Fibroblast of skin of right quadriceps (primary cell): ENCODE measurements around the gene CPN2.
A peak's percentile ranks its signal among the peaks of the same experiment; 100 is the strongest.

Experiments
- DNase-seq: peaks from one replicate; pipeline ENCODE4 v3.0.0-alpha.2; 2013

CPN2 gene

DNA sequence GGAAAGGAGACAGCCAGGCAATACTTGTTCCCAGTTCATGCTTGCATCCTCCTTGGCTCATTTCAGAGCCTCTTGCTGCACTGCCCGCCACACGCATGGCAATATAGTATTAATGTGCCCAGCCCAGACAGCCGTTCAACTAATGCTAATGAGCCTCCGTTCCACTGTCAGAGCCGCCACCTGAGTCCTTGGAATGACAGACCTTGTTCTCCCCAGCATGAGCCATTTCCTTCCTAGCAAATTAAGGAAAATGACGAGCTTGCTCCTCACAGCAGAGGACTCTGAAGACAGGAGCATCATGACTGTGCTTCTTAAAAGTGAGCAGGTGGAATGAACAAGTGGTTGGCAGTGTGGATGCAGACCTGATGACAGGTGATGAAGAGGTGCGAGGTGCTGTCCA lies 29.2 kb upstream of the CPN2 start:
- no peak for DNase-seq

DNA sequence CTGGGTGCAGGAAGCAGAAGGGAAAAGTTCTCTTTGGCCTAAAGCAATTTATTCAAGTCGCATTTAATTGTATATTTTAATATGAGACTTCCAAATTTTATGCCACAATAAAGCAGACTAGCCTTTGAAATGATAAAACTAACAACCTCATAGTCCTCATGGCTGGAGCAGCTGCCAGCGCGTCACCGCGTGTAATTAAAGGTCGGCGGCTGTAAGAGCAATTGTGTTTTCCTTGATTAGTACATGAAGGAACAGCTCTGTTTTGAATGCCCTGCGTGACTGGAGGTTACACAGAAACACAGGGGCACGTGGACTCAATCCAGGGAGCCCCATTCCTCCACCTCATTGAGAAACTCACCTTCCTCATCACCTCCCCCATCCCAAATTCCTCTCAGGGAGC lies 28.5 kb upstream of the CPN2 start:
- DNase-seq = no peak

DNA sequence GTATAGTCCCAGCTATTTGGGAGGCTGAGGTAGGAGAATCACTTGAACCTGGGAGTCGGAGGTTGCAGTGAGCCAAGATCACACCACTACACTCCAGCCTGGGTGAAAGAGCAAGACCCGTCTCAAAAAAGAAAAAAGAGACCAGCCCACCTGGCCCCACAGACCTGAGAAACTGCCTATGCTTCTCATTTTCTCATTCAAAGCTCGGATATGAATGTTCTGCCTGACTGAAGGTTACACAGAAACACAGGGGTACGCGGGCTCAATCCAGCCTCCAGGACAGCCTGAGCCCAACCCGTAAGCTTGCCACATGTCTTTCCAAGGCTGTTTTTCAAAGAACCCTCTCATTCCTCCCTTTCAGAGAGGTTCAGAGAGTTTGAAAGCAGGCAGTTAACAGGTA lies 28.1 kb upstream of the CPN2 start:
- DNase-seq = no peak

DNA sequence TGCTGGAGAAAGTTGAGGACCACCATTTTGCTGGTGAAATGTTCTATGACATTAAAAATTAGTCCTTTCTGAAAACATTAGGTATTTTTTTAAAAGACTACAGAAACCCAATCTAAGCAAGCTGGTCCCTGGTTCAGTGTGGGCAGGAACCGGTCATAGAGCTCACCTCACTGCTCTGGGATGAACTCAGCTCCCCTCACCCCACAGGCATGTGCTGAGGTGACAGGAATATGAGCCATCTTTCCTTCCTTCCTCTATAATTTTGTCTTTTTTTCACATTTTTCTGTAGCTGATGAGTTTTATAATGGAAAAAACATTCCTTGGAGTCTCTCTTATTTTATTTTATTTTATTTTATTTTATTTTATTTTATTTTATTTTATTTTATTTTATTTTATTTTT lies 26.6 kb upstream of the CPN2 start:
- DNase-seq = no peak

DNA sequence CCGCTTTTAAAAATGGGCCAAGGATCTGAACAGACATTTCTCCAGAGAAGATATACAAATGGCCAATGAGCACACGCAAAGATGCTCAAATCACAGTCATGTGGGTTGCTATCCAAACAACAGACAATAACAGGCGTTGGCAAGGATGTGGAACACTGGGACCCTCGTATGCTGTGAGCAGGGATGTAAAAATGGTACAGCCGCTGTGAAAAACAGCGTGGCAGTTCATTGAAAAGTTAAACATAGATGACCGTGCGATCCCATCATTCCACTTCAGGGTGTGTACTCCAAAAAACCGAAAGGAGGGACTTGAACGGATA lies 25.1 kb upstream of the CPN2 start:
- no peak for DNase-seq

DNA sequence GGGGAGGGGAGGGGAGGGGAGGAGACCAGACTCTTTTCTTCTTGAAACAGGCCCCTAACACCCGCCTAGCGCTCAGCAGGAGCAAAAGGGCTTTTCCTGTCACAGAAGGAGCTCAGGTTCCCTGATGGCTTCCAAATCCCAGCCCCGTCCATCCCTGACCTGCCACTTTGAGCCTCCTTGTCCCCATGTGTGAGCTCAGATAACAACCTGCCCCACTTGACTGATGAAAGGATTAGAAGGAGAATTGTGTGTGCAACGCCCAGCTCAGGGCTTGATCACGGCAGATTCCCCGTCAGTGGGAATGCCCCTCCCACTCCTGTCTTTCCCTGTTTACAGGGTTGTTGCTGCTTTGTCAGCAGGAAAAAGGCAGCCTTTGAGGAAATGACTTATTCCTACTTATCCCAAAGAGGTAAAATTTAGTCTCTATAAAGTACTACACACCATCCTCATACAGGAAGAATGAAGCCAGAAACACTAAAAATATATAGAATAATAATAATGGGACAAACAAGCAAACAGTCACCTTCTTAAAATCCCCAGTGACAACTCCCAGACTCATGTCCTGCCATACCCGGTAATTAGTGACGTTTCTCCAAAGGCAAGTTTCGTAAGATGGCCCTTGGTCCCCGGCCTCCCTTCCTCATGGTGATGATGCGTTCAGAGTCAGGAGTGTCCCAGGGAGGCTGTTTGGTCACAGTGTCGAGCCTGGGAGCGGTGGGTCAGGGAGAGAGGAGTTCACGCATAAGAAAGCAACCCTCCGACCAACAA lies 24.5 kb upstream of the CPN2 start:
- DNase-seq = no peak

DNA sequence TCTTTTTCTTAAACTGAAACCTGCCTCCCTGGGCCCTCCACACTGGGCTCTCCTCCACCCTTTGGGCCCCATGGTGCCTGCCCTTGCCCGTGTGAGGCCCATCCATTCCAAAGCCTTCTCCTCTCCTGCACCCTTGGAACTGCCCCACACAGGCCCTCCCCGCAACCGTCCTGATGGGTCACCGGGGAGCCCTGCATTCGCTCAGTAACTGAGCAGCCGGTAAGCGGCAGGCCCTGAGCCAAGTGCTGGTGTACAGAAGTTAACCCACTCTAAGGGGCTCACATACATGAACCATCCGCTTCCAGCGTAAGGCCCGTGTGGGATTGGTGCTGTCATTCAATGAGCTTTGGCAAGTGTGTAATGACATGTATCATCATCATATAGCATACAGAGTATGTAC lies 23.8 kb upstream of the CPN2 start:
- DNase-seq = no peak

DNA sequence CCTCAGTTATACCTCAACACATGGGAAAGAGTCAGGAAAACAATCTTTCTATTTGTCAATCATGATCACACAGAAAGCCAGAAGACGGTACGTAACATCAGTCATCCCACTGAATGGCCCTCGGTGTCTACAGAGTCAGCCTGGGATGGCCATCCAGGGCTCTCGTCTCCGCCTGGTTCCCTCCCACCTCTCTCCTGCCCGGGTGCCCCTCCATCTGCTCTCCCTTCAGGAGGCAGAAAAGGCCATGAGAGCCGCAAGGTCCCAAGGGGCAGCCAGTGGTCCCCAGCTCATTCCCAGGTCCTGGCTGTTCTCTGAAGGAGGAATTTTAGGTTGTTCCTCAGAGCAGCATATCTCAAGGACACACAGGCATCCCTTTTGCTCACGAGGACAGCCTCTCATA lies 22.8 kb upstream of the CPN2 start:
- no peak for DNase-seq

DNA sequence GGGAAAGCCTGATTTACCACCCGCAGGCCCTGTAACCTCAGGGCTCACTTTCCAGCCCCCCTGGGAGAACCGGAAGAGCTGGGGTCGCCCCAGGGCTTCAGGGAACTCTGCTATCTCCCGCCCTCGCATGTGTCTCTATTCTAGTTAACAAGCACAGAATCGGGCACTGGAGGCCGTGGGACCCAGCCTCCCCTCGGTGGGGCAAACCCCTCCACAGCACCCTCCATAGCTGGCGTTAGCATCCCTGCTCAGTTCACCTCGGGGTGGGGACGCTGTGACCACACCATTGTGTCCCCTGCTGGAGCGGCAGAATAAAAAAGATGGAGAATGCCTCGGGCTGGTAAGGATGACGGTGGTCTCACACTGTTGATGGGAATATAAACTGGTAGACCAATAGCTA lies 21.9 kb upstream of the CPN2 start:
- DNase-seq = no peak

DNA sequence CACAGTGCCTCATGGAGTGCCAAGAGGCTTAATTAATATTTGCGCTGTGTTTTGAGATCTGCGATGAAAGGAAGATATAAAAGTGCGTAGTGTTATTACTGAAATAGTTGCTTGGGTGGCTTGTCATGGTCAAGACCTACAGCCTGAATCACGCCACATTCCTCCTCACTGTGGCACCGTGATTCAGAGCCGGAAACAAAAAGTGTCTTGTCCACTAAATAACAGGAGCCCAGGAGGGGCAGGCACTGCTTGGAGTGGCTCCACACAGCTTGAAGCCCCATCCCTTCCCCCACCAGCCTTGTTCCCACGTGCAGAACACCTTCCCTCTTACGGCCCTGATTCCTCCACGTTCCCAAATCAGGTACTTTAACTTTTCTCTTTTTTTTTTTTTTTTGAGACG lies 19.6 kb upstream of the CPN2 start:
- DNase-seq = no peak

DNA sequence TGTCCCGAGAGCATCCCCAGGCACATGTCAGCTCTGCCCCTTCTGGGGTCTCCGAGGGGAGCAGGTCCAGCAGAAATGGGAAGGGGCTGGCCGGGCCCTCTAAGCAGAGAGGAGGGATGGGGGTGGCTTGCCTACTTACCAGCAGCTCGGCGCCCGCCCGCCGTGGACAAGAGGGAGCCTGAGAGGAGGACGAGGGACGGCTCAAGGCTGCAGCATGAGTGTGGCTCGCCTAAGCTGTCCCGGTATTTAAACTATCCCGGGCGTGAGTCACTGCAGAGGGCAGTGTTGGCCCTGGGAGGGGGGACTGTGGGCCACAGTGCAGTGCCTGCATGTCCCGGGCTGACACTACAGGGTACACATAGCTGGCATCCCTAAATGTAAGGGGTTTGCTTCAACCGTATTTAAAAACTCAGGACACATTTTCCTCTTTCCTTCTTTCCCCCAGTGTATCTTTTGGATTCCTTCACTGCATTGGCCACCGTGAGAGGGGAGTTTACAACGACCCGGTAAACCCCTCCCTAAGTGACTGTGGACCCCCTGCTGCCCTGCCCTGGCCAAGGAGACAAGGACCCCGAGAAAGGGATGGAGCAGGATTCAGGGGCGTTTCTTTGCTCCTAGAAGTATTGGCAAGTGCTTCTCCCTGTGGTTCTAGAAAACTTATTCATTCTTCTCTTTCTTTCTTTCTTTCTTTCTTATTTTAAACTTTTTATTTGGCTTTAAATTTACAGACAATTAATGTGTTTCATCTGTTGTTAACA lies 18.6 kb upstream of the CPN2 start, which contains the start of gene LRRC15:
Gene LRRC15, minus strand, starts transcription at position 222 of the 758 bp plus-strand sequence. CDS start 8,700 bp downstream, outside the sequence.
- peak; percentile 58 for DNase-seq

DNA sequence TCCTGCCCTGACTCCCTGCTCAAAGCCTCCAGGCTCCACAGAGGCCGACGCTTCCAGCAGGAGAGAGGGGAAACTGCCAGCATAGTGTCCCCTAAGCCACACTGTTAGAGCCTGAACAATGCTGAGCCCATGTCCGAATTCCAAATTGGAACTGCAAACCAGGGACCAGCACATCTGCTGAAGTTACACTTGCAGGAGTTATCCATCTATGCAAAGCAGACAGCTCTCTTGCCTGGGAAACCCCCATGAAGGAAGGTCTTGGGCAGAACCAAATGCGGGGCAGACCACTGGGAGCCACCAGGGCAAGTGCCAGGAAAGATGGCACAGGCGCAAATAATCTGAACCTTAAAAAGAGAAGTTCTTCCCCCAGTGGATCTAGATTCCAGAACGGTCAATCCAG lies 17.8 kb upstream of the CPN2 start:
- DNase-seq = no peak

DNA sequence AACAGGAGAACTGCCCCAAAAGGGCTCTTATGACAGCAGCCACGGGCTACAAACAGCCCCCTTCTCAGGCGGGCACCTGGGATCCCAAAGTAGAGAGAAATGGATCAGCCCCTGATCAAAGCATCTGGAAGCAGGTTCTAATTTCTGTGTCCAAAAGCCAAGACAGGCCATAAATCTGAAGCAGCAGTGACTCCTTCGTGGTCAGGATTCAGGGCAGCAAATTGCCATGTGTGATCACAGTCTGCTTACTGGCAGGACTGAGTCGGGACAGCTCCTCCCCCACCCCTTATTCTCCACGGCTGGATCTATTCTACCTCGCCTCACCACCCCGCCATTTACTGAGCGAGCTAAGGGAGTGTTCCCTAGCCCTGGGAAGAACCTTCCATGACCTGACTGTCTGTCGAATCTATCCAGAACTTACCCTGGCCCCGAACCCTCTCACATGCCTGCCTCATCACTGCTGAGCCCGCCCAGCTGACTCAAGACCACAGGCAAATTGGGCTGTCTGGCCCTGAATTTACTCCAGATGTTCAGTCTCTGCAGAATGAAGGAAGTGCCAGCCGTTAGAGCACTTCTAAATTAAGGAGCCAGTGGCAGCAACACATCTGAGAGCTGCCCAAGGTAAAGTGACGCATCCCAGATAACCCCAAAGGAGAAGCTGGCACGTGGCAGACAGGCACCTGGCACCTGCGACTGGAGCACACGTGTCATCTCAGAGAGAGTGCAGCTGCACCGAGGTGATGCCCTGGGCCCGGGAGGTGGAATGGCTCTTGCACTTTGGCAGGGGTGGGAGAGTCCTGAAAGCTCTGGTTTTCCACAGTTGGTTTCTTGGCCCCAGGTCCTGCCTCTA lies 17.1 kb upstream of the CPN2 start:
- peak; percentile 79 for DNase-seq

DNA sequence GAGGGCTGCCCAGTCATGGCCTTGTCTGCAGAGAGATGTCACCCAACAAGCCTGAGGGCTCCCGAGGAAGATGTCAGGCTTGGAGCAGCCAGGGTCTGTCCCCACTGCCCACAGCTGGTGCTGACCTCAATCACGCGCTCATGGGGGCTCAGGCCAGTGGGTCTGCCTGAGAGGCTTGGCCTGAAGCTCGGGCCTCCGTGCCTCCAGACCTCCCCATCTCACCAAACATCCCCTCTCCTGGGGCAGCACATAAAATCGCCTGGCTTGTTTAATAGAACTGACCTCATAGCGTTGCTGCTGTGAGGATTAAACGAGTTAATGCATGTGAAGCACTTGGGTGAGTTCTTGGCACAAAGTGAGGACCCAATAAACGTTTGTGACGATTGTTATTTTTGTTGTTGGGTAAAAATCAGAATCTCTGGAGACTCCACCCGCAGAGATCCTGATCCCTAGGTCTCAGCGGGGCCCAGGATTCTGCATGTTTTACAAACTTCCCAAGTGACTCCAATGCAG lies 14.9 kb upstream of the CPN2 start:
- no peak for DNase-seq

DNA sequence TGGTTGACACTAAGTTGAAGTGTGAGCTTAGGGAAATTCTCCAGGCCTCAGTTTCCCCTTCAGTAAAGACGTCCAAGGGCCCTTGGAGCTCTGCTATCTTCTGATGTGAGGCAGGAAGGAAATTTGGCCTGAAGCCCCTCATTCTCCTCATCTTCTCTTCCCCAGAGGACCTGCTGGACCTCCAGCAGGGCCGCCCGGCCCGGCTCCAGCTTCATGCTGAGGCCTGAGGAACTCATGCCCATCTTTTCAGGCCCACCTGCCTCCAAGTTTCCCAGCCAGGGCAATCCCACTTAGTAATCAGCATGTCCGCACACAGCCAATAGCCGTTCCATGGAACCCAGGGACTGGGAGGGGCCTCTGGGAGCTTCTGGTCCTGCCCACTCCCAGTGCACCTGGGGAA lies 14.4 kb upstream of the CPN2 start:
- no peak for DNase-seq

DNA sequence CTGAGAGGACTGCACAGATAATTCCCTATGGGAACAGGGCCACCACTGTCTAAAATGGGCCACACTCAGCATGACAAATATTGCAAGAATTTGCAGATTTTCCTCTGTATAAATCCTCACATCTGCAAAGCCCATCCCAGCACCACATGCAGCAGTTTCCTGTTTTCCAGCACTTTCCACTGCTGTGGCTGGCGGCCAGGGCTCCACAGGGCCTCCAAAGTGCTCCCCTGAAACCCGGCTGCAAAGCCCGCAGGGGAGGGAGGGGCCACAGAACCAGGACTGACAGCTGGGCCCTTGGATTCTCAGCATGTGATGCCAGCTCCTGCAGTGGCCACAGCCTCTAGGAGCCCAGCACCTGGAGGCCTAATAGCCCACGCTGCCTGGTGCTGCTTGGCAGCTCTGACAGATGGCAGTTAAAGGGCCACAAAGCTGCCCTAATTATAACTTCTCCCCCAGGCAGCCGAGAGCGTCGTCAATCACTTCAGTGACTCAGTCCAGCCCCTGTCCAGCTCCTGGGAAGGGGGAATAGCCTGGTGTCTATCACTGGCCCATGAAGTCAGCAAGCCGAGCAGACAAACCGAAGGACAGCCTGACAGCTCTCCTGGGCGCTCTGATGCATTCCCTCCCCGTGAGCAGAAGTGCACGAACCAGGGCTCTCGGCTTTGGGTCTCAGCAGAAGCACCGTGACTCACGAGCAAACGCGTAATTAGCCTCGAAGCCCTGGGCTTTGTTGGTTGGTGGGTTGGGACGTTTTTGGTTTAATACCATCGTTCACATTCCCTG lies 13.7 kb upstream of the CPN2 start:
- DNase-seq = peak; percentile 97

DNA sequence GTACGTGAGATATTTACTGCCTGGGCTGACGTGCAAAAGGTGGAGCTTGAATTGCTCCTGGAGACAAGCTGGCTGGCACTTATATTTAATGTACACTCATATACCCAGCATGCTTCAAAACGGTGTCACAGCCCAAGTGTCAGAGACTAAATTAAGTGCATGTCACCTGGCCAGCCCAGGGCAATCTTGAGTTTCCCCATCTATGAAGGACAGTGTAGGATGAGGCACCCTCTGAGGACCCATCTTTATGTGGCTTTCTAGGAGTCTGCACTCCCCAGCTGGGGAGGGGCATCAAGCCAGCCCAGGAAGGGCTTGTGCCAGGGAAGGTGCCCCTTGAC lies 13.2 kb upstream of the CPN2 start:
- no peak for DNase-seq

DNA sequence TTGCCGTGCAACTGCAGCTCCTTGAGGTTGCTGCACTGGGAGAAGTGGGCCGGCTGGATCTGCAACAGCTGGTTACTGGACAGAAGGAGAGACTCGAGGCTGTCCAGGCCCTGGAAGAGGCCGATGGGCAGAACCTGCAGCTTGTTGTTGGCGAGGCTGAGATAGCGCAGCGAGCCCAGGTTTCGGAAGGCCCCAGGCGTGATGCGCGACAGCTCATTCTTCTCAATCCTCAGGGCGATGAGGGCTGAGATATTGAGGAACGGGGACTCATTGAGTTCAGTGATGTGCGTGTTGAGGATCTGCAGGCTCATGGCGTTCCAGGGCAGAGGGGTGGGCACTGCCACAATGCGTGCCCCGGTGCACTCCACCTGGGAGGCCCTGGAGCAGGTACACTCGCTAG lies 9.4 kb upstream of the CPN2 start:
- DNase-seq = no peak

DNA sequence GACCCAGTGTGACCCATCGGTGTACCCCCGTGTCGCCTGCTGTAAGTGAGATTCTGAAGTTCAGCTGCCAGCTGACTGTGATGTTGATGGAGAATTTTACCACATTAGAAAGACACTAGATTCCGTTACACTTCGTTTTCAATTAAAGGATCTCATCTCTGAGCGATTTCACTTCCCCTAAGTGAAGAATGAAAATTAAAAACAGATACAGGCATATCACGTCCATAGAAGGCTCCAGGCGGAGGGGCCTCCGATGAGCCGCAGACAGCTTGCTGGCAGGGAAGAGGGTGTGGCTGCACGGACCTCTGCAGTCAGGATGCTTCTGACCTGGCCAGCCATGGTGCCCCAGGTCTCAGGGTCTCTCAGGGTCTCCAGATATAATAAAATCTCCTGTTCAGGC lies 6.6 kb upstream of the CPN2 start:
- peak; percentile 48 for DNase-seq

DNA sequence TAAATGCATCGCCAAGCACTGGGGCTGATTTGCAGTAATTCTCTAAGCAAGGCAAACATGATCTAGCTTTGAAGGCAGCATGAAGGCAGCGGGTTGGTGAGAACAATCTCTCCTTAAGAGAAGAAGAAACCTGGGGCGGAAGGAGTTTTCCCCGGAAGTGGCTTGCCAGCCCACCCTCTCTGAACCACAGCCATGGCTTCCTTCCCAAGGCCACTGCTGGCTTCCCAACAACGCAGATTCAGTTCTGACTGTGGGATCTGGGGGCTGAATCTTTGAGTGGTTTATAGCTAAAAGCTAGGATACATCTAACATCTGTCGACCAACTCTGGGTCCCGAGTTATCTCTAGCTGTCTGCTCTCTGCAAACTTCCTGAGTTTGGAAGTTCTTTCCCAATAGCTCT lies 4.3 kb upstream of the CPN2 start:
- DNase-seq = no peak

DNA sequence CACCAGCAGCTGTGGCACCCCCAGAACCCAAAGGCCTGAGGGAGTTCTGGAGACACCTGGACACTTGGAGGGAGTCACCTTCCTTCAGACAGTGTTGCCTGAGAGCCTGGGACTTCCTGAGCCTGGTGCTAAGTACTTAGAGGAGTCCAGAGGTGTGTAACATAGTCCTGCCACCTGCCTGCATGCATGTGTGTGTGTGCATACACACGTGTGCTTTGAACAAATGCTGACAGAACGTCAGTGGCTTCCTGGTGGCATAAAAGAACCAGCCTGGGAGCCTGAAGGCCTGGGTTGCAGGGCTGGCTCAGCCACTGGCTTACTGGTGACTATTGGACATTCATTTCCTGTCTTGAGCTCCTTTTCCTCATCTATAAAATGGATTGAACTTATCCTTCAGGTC lies 3.2 kb upstream of the CPN2 start:
- no peak for DNase-seq

DNA sequence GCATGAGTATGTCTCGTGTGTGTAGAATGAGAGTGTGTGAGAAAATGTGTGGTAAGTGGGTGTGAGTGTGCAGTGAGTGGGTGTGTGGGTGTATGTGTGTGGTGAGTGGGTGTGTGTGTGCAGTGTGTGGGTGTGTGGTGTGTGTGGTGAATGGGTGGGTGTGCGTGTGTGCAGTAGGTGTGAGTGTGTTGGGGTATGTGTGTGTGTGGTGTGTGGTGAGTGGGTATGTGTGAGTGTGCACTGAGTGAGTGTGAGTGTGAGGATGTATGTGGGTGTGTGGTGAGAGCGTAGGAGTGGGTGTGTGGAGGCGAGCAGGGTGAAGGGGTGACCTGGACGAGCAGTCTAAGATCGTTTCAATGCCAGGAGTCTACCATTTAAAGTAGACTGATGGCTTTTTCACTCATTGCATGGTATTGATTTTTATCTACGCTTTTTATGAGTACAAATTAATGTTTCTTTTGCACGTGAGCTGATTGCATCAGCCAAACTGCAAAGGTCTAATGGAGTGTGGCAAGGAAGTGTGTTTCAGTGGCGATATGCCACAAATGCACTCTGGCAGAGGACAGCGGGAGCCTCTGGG lies 1.6 kb upstream of the CPN2 start:
- DNase-seq = no peak
